GM21825 (cell line): Measurements from ENCODE around the gene CPLANE2.
A peak's percentile ranks its signal among the peaks of the same experiment; 100 is the strongest.
"Not testable (repeated sequence)": the region's sequence is repeated elsewhere in the genome, so short reads cannot be mapped to it uniquely, and the experiment has no call there.

Source experiments
- ATAC-seq: cut with Tn5 transposase; IDR thresholded peaks from one replicate; pipeline ENCODE4 v1.9.1; 2021; ENCODE audit warnings: mild to moderate bottlenecking, moderate library complexity; ENCODE audit not compliant: unreplicated experiment

The CPLANE2 gene

DNA sequence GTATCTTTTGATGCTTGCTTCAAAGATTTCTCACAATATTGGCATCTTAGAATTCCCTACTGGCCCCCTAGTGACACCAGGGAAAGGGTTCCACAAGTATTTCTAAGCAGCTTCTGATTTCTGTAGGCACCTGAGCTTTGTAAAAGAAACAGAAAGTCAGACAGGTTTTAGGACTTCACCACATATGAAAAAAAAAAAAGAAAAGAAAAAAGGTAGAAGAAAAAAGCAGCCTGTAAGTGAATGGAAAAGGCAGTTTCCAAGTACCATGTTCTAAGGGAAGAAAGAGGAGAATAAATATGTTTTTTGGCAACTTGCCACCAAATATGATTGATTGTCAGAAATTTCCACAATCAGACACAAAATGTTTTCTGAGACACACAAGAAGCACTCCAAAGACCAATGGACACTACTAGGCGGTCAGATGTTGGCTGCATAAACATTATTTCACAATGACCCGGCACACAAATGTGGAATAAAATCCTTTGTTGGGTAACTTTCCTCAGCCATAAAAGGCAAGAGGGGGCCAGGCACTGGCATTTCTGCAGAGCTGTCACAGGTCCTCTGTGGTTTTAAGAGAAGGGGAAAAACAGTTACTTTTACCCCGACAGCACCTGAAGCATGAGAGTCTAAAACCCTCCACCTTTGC lies 12.7 kb upstream of the CPLANE2 start:
- ATAC-seq: no peak

DNA sequence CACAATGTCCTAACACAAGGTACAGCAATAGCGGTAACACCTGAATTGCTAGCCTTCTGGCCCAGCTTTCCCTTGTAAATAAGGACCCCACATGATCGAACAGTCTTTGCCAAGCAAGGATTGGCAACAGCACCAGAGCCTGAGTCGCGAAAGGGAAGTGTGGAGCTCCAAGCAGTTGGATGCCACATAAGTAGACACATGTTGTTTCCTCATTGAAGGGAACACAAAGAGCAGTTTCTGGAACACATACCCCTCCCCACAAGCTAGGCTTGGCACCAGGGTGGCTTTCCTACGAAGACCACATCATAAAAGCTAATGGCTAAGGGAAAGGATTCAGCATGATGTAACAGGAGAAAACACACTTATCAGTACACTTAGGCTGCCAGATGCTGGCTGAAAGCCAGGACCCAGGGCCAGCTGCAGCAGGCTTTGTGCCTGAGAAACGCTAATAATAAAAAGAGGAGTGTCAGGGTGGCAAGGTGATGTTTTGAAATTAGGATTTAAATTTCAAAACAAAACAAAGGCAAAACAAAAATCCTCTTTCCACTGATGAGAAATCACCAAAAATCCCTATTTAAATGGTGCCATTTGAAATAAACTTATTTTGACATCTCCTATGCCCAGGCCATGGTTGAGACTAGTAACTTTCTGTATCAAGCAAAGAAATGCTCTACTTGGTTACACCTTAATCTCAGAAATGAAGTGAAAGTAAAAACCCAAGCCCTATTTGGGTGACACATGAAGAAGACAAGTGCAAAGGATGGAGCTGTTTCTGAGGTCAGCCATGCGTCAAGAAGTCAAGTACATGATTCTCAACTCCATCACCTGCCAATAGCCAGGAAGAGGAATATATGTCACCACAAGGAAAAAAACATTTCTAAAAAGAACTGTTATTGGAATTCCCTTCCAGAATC lies 11.9 kb upstream of the CPLANE2 start:
- ATAC-seq: no peak

DNA sequence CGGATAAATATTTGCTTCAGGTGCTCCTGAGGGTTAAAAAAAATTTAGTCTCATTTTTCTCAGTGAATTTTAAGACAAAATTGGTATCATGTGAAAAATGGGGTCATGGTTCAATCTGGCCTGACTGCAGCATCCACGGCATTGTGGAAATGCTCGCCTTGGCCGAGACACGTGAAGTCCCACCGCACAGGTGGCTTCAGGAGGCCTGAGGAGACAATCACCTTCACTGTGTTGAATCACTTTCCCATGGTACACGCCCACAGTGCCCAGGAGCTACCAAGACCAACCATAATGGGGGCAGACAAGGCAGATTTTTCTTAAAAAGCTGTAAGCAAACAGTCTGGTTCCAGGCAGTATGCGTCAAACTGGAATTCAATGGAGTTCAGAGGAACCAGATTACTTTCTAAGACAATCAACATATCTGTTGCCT lies 11.0 kb upstream of the CPLANE2 start:
- ATAC-seq: no peak

DNA sequence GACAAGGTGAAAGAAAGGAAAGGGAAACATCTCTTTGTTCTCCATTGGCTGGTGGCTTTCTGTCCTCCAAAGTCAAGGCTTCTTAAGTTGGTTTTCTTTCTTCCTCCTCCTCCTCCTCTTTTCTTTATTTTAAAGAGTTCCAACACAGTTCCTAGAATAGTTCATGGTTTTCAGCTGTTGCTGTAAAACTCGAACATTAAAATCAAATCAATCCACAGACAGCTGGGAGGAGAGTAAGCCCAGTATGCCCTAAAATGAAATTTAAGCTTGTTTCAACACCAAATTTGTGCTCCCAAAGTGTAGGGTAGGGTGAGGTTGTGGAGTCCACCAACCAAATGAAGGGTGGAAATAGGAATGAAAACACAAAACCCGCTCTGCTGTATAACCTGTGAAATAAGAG lies 10.5 kb upstream of the CPLANE2 start:
- no peak for ATAC-seq

DNA sequence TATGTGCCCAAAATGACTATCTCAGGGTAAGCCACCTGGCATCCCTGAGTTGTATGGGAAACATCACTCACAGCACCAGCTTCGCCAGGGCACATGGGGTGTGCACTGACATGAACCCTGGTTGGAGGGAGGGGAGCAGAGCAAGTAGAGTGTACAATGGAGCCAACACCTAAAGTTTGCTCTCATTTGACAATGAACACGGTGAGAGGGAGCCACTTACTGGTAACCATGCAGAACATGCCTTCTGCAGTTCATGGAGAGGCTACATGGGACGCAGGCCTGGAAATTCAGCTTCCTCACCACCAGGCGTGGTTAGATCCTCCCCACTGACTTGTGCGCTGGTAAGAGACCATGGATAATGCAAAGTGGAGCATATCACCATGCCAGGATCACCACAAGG lies 10.0 kb upstream of the CPLANE2 start:
- no peak for ATAC-seq

DNA sequence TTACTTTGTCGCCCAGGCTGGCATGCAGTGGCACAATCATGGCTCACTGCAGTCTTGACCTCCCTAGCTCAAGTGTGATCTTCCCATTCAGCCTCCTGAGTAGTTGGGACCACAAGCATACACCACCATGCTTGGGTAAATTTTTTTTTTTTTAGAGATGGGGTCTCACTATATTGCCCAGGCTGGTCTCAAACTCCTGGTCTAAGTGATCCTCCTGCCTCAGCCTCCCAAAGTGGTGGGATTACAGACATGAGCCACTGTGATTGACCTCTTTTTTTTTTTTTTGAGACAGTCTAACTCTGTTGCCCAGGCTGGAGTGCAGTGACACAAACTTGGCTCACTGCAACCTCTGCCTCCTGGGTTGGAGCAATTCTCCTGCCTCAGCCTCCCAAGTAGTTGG lies 9.3 kb upstream of the CPLANE2 start:
- not testable (repeated sequence) for ATAC-seq

DNA sequence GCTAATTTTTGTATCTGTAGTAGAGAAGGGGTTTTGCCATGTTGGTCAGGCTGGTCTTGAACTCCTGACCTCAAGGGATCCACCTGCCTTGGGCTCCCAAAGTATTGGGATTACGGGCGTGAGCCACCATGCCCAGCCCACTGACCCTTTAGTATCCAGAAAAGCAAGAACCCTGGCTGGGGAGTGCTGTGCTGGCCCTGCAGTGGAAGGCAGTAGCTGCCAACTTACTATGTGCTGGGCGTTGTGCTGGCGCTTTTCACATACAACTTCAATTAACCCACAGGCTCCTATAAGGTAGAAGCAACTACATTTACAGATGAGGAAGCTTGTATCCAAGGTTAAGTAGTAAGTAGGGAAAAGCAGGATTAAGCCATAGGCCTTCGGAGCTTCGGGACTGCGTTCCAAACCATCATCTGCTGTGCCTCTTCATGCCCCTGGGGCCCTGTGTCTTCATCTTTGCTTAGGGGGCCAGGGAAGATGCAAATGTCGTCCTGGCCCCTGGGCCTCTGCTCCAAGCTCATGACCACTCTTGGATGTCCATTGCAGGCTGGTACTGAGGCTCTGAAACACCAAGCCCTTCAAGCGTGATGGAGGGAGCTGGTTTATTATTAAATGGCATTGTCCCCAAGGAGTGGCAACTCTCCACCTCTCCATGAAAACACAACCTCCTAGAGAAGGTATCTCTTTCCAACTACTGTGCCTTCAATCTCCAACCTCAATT lies 8.7 kb upstream of the CPLANE2 start:
- no peak for ATAC-seq

DNA sequence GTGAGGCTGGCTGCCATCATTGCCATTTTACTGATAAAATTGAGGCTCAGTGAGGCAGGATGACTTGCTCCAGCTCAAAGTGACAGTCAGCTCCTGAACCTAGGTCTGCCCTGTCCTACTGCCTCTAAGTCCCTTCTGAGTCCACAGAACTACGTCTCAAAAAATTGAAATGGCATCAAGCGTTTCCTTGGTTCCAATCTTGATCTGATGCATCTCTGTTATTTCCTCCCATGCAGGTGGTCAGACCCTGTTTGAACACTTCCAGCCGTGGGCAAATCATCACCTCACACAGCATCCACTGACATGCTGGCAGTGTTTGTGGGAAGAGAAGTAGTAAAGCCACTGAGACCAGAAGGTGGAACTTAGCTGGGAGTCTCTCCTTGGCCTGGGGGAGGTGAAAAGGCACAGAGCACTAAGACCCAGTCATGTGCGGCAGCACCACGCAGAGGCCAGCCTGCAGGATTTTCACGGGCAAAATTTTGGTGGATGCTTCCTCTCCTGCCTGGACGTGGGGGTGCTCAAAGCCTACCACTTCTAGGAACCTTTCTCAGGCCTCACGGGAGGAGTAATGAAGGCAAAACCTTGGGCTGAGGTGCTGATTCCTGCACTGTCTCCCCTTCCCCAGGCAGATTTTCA lies 7.8 kb upstream of the CPLANE2 start:
- no peak for ATAC-seq

DNA sequence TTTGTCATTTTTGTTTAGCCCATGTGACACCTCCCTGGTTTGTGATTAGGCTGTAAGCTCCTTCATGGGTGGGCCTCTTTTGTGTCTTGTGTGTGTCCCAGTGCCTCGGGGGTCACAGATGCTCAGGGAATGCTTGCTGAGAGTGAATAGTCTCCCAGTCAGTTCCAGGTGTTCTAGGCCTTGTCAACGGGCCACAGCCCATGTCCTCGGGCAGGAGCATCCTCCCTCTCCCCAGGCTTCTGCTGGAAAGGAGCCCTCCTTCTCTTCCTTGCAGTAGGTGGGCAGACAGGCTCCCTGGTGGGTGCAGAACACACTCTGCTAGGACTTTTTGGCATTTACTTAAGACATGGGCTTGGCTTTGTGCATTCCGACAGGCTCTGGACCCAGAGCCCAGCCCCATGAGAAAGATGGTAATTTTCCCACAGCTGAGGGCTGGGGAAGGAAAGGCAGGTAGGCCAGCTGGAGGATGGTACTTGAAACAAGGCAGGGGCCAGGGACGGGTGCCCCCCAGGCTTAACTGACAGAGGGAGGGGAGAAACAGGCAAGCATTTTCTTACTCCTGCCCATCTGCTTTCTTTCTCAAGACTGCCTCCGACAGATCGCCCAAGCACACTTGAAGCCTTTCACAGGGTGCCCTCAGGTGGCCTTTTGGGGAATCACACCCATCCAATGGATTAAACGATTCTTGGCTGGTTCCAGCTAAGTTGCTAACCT lies 7.1 kb upstream of the CPLANE2 start:
- ATAC-seq: no peak

DNA sequence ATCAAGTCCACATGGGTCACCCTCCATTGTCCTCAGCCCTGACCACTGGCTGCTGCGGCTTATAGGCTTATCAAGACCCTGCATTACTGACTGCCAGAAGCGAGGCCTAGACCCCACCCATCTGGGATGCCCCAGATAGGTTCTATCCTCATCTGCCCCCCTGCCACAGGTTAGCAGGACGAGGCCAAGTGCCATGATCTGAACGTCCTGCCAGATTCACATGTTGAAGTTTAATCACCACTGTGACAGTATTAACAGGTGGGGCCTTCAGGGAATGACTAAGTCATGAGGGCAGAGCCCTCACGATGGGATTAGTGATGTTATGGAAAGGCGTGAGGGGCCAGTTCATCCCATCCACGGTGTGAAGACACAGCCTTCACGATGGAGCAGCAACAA lies 6.2 kb upstream of the CPLANE2 start:
- ATAC-seq: no peak

DNA sequence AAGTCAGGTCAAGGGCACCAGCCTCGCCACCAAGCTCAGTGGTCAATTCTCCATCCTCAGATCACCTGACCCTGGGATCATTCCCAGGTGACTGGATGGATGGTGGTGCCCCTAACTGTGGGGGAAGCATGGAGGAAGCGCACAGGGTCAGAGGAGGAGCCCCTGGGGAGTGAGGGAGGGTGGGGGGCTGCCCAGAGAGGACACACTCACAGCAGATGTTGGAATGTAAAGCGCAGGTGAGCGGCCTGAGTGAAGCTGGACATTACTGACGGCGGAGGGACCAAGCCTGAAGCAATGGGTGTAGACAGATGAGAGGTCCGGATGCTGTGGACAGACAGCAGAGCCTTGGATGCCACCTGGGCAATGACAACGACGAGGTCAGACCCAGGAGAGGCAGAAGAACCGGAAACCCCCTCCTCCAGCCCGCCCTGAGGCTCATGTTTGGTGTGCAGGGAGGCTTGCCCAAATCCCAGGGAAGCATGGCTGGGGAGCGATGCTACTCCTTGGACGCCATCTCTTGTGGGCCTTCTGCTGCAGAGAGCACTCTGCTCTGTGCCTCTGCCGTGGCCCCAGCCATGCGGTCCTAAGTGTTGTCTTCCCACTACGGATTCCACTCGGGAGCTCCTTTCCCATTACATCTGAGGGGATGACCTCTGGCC lies 5.7 kb upstream of the CPLANE2 start:
- no peak for ATAC-seq

DNA sequence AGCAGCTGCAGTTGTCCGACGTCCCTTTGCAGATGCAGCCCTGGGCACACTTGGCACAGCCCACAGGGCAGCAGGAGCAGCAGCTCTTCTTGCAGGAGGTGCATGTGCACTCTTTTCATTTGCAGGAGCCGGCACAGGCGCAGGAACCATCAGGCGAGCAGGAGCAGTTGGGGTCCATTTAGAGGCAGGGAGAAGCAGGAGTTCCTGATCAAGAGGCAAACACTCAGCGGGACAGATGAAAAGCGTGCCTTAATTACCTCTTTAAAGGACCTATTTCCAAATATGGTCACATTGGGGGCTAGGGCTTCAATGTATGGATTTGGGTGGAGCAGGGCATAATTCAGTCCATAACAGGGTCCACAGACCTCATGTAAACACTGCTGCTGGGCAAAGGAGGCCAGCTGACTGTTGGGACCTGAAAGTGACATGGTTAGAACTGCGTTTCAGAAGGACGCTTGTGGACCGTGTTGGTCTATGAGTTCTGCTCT lies 4.3 kb upstream of the CPLANE2 start:
- no peak for ATAC-seq

DNA sequence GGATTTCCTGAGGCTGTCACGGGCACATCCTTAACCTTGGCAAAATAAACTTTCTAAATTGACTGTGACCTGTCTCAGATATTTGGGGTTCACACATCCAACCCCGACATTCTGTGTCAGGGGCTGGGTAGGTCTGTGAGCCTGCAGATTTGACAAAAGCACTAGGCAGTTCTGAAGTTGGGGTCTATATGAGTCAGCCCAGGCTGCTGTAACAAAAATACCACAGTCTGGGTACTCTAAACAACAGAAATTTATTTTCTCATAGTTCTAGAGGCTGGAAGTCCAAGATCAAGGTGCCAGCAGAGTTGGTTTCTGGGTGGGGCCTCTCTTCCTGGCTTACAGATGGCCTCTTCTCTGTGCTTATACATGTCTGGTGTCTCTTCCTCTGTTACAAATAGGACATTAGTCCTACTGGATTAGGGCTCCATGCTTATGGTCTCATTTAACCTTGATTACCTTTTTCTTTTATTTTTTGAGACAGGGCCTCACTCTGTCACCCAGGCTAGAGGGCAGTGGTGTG lies 3.0 kb upstream of the CPLANE2 start:
- no peak for ATAC-seq

DNA sequence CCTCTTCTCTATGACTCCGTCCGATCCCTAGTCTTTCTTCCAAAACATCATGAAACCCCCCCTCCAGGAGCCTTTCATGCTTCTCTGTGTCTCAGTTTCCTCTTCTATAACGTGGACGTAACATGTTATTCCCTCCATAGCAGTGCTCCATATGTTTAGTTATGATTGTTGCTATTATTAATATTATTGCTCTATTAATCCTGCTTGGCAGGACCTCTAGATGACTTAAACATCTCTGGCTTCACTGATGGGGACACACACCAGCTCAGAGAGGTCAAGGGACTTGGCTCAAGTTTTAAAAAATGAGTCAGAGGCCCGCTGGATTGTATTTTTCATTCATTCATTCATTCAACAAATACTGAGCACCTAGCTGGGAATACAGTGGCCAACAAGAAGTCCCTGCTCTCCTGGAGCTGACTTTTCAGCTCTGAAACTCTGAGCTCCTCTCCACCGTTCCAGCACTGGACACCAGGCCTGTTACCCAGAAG lies 404 bp upstream of the CPLANE2 start:
- no peak for ATAC-seq

DNA sequence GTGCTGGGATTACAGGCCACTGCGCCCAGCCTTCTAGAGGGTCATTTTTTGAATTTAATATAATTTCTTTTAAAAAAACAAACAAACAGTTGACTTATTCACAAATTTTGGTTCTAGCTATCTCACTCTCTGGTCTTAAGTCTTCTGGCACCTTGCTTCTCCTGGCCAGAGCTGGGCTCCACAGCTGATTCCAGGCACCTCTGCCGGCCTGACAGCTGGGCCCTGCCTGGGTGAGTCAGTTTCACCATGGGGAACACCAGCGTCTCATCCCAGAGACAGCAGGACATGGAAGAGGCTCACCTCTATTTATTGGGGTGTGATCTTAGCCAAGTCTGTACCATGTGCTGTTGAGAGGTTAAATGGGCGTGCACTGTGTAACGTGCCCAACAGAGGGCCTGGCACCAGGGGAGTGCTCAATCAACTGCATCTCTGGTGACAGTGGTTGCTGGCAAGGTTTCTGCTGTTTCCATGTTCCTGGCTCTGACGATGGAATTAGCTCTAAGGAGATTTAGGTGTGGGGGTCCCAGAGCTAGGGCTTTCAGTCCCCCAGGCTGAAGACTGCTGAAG lies 956 bp downstream of the CPLANE2 start:
- peak; percentile 45 for ATAC-seq

DNA sequence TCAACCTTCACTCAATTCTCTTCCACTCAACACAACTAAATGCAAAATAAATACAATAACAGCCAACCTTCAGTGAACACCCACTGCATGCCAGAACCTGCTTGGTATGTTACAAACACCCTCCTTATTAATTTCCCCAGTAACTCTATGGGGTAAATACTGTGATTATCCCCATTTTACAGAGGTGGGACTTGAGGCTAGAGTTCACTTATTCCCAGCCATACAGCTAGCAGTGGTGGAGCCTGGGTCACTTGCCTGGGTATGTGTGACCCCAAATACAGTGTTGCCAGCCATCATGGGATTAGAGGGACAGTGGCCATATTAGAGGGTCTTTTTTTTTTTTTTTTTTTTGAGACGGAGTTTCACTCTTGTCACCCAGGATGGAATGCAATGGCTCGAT lies 1.6 kb downstream of the CPLANE2 start:
- no peak for ATAC-seq

DNA sequence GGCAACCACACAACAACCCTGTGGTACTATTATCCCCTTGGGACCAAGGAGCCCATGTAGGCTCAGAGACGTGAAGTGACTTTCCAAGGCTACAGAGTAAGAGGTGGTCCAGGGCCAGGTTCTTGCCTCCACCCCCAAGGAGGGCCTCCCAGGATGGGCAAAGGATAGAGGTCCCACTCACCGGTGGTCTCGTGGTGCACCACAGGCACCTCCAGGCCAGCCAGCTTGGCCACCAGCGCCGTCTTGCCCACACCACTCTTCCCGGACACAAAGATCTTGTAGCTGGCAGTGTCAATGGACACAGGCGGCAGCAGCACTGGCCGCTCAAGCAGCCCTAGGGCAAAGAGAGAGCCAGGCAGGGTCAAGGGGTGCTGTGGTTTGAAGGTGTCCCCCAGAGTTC lies 3.6 kb downstream of the CPLANE2 start:
- no peak for ATAC-seq

DNA sequence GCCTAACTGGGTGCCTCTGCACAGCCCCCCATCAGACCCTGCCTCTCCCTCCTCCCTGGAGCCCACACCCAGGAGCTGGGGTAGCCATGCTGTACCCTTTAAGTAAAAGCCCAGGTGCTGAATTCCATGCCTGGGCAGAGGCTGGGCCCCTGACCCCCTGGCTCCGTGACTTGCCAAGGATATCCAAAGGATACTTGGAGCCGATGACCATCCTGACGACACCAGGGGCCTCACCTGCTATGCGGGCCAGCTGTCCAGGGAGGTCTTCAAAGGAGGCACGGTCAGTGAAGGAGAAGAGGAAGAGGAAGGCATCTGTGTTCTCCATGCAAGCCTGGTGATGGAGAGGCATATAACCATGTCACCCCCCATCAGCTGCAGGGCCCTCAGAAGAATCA lies 4.7 kb downstream of the CPLANE2 start:
- ATAC-seq: no peak
